Heart right ventricle (tissue), 16 donors: ENCODE measurements around the gene BICRAL. TPM values are rescaled to one million over a fixed set of nuclear protein-coding genes. Genes with fewer than 3 reads are reported as not detected.

Experiments used
- ATAC-seq, 8 donors: fragments of 200-7000 bp; cut with Tn5 transposase; one replicate each; pipeline ENCODE4 v1.9.1; 2020; ENCODE audit warnings: mild to moderate bottlenecking in 8 of 8, moderate library complexity in 8 of 8, moderate number of reproducible peaks in 1 of 8
- DNase-seq, 2 donors: peaks; one replicate each; pipeline ENCODE4 v3.0.0-alpha.2; 2020
- H3K27ac ChIP-seq, 10 donors: fragments of 200-600 bp; sonication (generic) in 2 of 10; one replicate each; pipeline versions ENCODE4 v1.5.0 to v1.8.0; 2020 to 2022; ENCODE audit warnings: mild to moderate bottlenecking in 3 of 10
- H3K27me3 ChIP-seq, 7 donors: fragments of 200-600 bp; one replicate each; pipeline ENCODE4 v1.8.0; 2021 to 2022; ENCODE audit warnings: mild to moderate bottlenecking in 2 of 7
- H3K36me3 ChIP-seq, 9 donors: fragments of 200-600 bp; sonication (generic) in 1 of 9; one replicate each; pipeline versions ENCODE4 v1.5.0 to v1.8.0; 2020 to 2022; ENCODE audit warnings: mild to moderate bottlenecking in 2 of 9
- H3K4me1 ChIP-seq, 9 donors: fragments of 200-600 bp; sonication (generic) in 1 of 9; one replicate each; pipeline versions ENCODE4 v1.5.0 to v1.8.0; 2020 to 2022; ENCODE audit warnings: mild to moderate bottlenecking in 4 of 9
- H3K4me3 ChIP-seq, 10 donors: fragments of 200-600 bp; sonication (generic) in 2 of 10; one replicate each; pipeline versions ENCODE4 v1.5.0 to v1.8.0; 2020 to 2022; ENCODE audit warnings: mild to moderate bottlenecking in 7 of 10, moderate library complexity in 2 of 10
- H3K9me3 ChIP-seq, 11 donors: fragments of 200-600 bp in 10 of 11; sonication (generic) in 2 of 11; one replicate each; pipeline versions ENCODE4 v1.5.0 to v1.8.0; 2013 to 2022; ENCODE audit warnings: mild to moderate bottlenecking in 2 of 11, control low read depth in 1 of 11, moderate library complexity in 1 of 11
- CTCF ChIP-seq, 9 donors: fragments of 200-600 bp; sonication (generic) in 2 of 9; IDR thresholded peaks; one replicate each; pipeline versions ENCODE4 v1.5.0 to v1.8.0; 2021 to 2022; ENCODE audit warnings: antibody characterized with exemption in 9 of 9, mild to moderate bottlenecking in 5 of 9, moderate library complexity in 1 of 9
- WGBS, 2 donors: extraction: QIAGEN DNeasy Blood & Tissue Kit; methylation state at CpG; one replicate each; pipeline ENCODE4 v1.1.7; 2013; ENCODE audit warnings: inconsistent platforms in 1 of 2; 5-methylcytosine and 5-hydroxymethylcytosine counted together
- intact Hi-C, 10 donors: fragments of 100-400 bp; cut with DNase I; formaldehyde crosslinking; loops; one replicate each; pipeline versions ENCODE4 v1.11.1 to v1.14.2; 2022
- polyA plus RNA-seq, 2 donors: library from polyadenylated mRNA; stranded (reverse); fragments of 200-250 nt; gene quantifications; one replicate each; pipeline ENCODE4 v1.2.3, GENCODE V29; 2013
- total RNA-seq, 10 donors: library from RNA; stranded (reverse); fragmentation: NEBNext Ultra II Directional in 3 of 10; extraction: Animal tissue kit (Norgen Biotek cat#: 25700) in 3 of 10; gene quantifications; one replicate each; pipeline versions ENCODE4 v1.2.1 to v1.2.4, GENCODE V29; 2021 to 2023
- donor health status: Arrhythmogenic right ventricular cardiomyopathy.
- donor health status: ischemic (EF 13 %, LVEDD 7.1; RV severe dilation, severe dysfunction).
- donor health status: healthy with polysubstance abuse.
- donor health status: DM: no; HTN: yes; CAD: no.
- donor health status: DM: no; HTN: no; CAD: no.
- donor health status: ischemic (EF 25% LVEDD 6.9; RV normal size, moderate dysfunction).
- donor health status: ischemic (EF 25% LVEDD 5.7; RV mildly dilated, moderate dysfunction).
- donor health status: healthy.
- donor health status: DM: yes; HTN: yes; CAD: no.
- donor health status: Ischemic cardiomyopathy.
- donor health status: ischemic (EF 35%, LVEDD 5.7; RV mildly dilated, moderate dysfunction).
- donor health status: nonischemic (EF 11% LVEDD 7.7; RV severe dilation, severe dysfunction).
- donor health status: DM: yes; HTN: yes; CAD: no.
- donor health status: PGD.
- donor health status: ischemic (EF 29% LVEDD 5.4; RV normal size, mild dysfunction).
- donor health status: nonischemic (EF 23%, LVEDD 6.1; RV moderate dilation, normal function).

The BICRAL gene
- total and polyA plus RNA-seq, 12 donors, result 2.7 to 15.7 (median 13.4) TPM

DNA sequence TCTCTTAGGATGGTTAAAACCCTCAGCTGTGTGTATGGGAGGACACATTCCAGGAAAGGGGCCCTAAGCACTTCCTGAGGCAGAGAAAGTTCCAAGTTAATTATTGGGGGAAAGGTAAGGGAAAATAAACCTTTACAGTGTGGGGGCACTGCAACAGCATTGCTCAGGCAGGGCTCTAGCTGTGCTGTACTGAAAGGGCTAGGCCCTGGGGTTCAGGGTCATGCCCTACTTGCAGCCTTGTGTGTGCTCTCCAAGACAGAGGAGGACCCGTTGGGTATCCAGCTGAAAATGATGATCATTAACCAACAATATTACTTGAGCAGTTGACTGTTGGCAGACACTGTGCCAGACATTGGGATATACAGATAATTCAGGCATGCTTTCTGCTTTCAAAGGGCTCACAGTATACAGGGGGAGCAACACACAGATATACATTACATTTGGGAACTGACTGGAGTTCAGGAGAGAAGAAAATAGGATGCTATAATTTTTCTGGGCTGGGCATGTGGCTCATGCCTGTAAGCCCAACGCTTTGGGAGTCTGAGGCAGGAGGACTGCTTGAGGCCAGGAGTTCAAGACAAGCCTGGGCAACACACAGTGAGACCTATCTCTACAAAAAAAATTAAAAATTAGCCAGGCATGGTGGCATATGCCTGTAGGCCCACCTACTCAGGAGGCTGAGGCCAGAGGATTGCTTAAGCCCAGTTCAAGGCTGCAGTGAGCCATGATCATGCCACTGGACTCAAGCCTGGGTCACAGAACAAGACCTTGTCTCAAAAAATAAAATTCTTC lies 88.5 kb downstream of the BICRAL start:
- intact Hi-C loops, result loop anchor here in 3 of 10 donors (5.0 to 10.0 kb wide), 2 partner anchors 143 to 146 kb away; partner anchors contain the start of gene PRPH2 (in 2 of the 3)
- Histone ChIP-seq H3K27ac (no peak overlapping the region), H3K9me3 (no peaks in the 10 kb centered on the region), H3K4me3 (no peak overlapping the region), H3K4me1 (no peaks in the 10 kb centered on the region), H3K27me3 (no peaks in the 10 kb centered on the region), H3K36me3 (peaks cover 0 to 52% (median 17%) of the 10 kb centered on the region in 9 donors)
- 68 to 76% methylated on average over 2 of the region's 2 CpGs for WGBS, 2 donors
- no peak for TF ChIP-seq CTCF (IDR thresholded peaks at IDR 0.05)
- ATAC-seq (no peak), DNase-seq (no peak)

GRCh38 chr6:42871711-42872110 lies 89.9 kb downstream of the BICRAL start:
- no peak for TF ChIP-seq CTCF (IDR thresholded peaks at IDR 0.05)
- H3K27me3 ChIP-seq, result no peaks in the 10 kb centered on the region
- DNase-seq (no peak), ATAC-seq (no peak)
- H3K36me3 ChIP-seq, result peaks cover 0 to 39% (median 7%) of the 10 kb centered on the region in 9 donors
- no peak overlapping the region for H3K27ac ChIP-seq
- H3K4me3 ChIP-seq, result no peak overlapping the region
- intact Hi-C loops, result loop anchor here in 3 of 10 donors (5.0 to 10.0 kb wide), 2 partner anchors 144 to 147 kb away; partner anchors contain the start of gene PRPH2 (in 2 of the 3)
- WGBS, 2 donors, result 82% methylated on average over 3 of the region's 3 CpGs
- H3K9me3 ChIP-seq, result no peaks in the 10 kb centered on the region
- H3K4me1 ChIP-seq, result peaks cover 0 to under 1% (median 0%) of the 10 kb centered on the region in 9 donors

DNA sequence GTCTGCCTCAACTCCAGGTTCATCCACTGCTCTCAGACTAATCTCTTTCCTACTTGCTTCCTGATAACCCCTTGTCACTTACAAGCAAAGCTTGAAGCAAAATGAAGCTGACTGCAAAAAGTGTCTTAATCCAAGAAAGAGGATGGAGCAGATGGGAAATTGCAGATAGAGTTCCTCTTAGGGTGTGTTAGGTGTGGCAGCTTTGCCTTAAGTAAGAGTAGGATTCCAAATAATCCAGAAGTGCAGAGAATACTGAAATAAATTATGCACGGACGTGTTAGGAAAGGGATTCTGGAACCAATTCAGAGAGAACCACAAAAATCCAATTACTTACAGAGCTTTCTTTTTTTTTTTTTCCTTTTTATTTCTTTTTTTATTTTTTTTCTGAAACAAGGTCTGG lies 91.5 kb downstream of the BICRAL start:
- Histone ChIP-seq H3K9me3 (no peaks in the 10 kb centered on the region), H3K36me3 (peaks cover 0 to 23% (median 0%) of the 10 kb centered on the region in 9 donors), H3K4me3 (no peak overlapping the region), H3K27me3 (no peaks in the 10 kb centered on the region), H3K4me1 (peaks cover 0 to 9% (median 0%) of the 10 kb centered on the region in 9 donors), H3K27ac (no peak overlapping the region)
- intact Hi-C loops, result loop anchor here in 3 of 10 donors (5.0 to 10.0 kb wide), 2 partner anchors 146 to 149 kb away; partner anchors contain the start of gene PRPH2 (in 2 of the 3)
- ATAC-seq (no peak), DNase-seq (no peak)
- TF ChIP-seq CTCF (IDR thresholded peaks at IDR 0.05), result no peak
- 66 to 81% methylated on average over 2 of the region's 2 CpGs for WGBS, 2 donors

- Histone ChIP-seq H3K36me3 (peaks cover 0 to 22% (median 15%) of the 10 kb centered on the region in 9 donors), H3K27ac (peak overlapping the region in 2 of 10 donors; percentile 44 to 51), H3K4me3 (no peak overlapping the region), H3K27me3 (no peaks in the 10 kb centered on the region), H3K4me1 (peaks cover 2 to 39% (median 26%) of the 10 kb centered on the region in 9 donors), H3K9me3 (no peaks in the 10 kb centered on the region)
- intact Hi-C loops, result loop anchor here (1.0 to 10.0 kb wide), 12 partner anchors 93 to 661 kb away; partner anchors contain the start of genes TBCC (in 5 of the 10), PRPH2 (in 2 of the 10), BICRAL (in 1 of the 10) and MRPS10 (in 1 of the 10)
- WGBS, 2 donors, result 62 to 75% methylated on average over 3 of the region's 3 CpGs
- TF ChIP-seq CTCF (IDR thresholded peaks at IDR 0.05), result no peak
- no peak for DNase-seq
- ATAC-seq, result no peak
These were observed 95.8 kb downstream of the BICRAL start for GRCh38 chr6:42877695-42878094.
